ENCODE measurements around the gene PAXX.

PAXX gene

GRCh38 chr9:137034709-137035506 is 42.7 kb downstream of the PAXX start:
- peak; percentile 90 for TF ChIP-seq CTCF (IDR thresholded peaks at IDR 0.05; ENCODE audit: low read depth, low read length)
- no peak overlapping the region for H3K4me3 ChIP-seq (ENCODE audit: low read depth, low read length)

GRCh38 chr9:137035507-137035834 is 43.2 kb downstream of the PAXX start:
- TF ChIP-seq CTCF (IDR thresholded peaks at IDR 0.05; ENCODE audit: low read depth, low read length): no peak
- H3K4me3 ChIP-seq (ENCODE audit: low read depth, low read length): no peak overlapping the region

GRCh38 chr9:137035937-137036336 is 43.7 kb downstream of the PAXX start:
- H3K4me3 ChIP-seq (ENCODE audit: low read depth, low read length): no peak overlapping the region
- TF ChIP-seq CTCF (IDR thresholded peaks at IDR 0.05; ENCODE audit: low read depth, low read length): no peak

GRCh38 chr9:137037035-137037434 is 44.8 kb downstream of the PAXX start:
- no peak overlapping the region for H3K4me3 ChIP-seq (ENCODE audit: low read depth, low read length)
- no peak for TF ChIP-seq CTCF (IDR thresholded peaks at IDR 0.05; ENCODE audit: low read depth, low read length)

GRCh38 chr9:137037483-137037882 is 45.3 kb downstream of the PAXX start:
- no peak overlapping the region for H3K4me3 ChIP-seq (ENCODE audit: low read depth, low read length)
- no peak for TF ChIP-seq CTCF (IDR thresholded peaks at IDR 0.05; ENCODE audit: low read depth, low read length)

- H3K4me3 ChIP-seq (ENCODE audit: low read depth, low read length): no peak overlapping the region
- TF ChIP-seq CTCF (IDR thresholded peaks at IDR 0.05; ENCODE audit: low read depth, low read length): no peak
These were observed 46.7 kb downstream of the PAXX start for GRCh38 chr9:137038916-137039315.

- TF ChIP-seq CTCF (IDR thresholded peaks at IDR 0.05; ENCODE audit: low read depth, low read length): no peak
- H3K4me3 ChIP-seq (ENCODE audit: low read depth, low read length): no peak overlapping the region
These were observed 47.6 kb downstream of the PAXX start for GRCh38 chr9:137039611-137040366.

Data from WI38 (cell line).